DMS 273 (cell line): ENCODE results near the gene WRAP73.

Experiments
- DNase-seq: peaks from one replicate; lab custom pipeline; 2025; ENCODE audit not compliant: unreplicated experiment; lab: John Stamatoyannopoulos, UW

The WRAP73 gene

DNA sequence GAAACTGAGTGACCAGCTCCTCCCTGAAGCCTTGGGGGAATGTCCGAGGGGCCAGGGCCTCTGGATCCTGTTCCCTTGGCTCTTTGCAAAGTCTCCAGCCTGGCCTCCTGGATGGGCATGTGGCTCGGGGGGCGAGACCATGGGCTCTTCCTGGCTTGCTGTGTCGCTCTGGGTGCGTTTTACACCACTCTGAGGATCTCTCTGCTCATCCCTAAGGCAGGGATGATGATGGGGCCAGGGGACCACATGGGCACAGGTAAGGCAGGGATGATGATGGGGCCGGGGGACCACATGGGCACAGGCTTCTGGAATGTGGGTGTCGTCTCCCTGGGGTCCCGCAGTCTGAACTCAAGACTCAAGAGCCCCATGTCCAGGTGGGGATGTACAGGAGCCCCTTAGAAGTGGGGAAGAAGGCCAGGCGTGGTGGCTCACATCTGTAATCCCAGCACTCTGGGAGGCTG is 20.1 kb upstream of the WRAP73 start:
- DNase-seq = no peak

DNA sequence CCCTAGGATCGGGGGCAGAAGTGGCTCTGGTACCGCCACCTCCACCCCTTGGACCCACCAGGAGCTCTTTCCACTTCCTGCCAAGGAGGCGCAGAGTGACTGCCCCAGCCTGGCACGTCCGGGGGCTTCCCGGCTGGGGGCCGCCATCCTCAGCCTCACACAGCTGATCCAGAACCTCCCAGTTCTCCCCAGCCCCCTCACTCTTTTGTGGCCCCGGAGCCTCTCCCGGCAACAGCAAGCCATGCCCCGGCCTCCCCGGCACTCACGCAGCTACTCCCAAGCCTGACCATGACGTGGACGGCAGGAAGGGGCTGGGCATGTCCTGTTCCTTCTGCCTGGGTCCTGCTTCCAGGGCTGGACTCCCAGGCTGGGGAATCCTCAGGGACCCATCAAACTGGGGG is 19.5 kb upstream of the WRAP73 start:
- DNase-seq = no peak

DNA sequence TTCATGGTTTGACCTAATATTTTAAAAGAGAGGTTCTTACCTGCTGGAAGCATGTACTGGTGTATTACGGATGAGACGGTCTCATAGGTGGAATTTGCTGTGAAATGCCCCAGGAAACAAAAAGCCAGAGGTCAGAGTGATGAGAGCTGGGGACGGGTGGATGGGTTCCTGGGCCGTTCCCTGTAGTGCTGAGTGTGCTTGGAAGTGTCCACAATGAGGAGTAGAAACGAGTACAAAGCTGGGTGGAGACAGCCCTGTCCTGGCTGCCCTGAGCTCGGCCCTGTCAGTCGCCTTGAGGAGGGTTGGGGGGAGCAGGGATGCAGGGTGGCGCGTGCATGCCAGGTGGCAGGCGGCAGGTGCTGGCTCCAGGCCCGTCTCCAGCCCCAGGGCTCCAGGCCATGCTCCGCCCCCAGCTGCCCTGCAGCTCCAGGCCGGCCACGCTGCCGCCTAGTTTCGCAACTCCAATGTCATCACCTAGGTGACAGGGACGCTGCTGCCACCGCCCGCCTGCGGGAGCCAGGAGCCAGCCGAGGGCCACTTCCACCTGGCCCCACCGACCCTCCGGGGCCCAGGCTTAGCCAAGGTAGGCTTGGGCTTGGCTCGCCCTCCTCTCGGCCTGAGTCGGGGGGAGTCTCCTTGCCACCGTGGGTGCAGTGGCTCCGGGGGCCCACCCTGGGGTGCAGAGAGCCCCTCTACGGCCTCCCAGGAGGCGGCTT is 18.8 kb upstream of the WRAP73 start:
- DNase-seq = peak; percentile 92

DNA sequence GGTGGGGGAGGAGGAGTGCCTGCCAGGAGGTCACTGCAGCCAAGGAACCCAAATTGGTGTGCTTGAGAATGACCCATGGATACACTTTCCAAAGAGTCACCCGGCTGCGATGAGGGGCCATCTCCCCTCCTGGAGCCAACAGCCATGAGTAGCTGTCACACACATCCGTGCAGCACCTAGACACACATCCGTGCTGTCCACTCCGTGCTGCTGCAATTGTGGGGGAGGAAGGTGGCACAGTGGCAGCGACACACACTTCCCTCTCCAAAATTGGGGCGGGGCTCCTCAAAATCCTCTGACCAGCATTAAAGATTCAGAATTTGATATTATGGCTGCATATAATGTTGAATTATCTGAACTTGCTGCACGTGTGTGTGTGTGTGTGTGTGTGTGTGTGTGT is 18.2 kb upstream of the WRAP73 start:
- no peak for DNase-seq

DNA sequence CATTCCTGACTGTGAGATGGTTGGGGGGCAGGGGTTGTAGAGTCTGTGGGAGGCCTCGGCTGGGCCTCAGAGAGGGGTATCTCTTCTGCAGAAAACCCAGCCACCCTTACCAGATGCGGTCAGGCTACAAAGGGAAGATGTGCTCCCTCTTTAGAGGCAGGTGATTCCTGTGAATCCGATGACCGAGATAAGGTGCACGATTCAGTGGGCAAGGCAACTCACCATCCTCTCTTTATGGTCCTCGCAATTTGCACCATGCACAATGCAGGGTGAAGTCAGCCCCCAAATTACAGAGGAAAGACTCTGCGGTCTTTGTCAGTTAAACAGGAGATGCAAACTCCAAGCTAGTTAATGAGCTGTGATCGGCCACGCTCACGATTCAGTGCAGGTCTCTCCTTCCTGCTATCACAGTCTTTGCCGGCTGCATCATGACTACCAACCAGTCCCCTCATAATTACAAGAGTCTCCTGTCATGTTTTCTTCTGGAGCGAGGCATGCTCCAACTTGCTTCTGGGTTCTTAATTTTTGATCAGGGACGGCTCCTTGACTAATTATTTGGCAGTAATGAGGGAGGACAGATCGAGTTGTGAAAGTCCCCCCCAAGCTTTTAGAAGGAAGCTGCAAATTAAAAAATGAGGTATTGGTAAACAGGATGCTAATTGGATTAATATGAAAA is 14.9 kb upstream of the WRAP73 start:
- DNase-seq = no peak

DNA sequence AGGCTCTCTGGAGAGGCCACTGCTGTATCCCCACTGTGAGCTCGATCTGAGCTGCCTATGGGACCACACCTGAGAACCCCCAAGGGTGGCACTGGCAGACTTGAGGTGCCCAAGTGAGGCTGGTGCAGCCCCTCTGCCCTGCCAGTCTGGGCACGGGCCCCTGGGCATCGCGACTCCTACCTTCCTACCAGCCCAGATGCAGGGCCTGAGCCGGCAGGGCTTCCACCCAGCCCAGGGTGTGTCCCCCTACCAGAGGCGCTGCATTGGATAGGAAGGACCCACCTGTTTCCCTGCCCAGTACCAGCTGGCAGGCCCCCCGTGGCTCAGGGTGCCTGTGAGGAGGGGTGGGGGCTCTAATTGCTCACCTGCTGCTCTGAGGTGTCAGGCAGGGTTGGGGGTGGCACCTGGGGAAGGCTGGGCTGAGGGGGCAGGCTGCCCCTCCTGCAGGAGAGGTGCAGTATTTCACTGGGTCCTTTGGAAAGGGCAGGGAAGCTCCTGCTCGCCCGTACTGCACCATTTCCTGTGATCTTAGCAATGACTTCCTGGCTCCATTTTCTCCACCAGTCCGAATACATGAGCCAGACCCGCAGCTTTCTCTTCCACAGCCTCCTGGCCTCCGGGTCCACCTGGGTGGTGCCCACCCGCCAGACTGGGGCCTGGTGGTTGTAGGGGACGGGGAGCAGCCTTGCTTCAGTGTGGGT is 14.2 kb upstream of the WRAP73 start:
- DNase-seq = no peak

DNA sequence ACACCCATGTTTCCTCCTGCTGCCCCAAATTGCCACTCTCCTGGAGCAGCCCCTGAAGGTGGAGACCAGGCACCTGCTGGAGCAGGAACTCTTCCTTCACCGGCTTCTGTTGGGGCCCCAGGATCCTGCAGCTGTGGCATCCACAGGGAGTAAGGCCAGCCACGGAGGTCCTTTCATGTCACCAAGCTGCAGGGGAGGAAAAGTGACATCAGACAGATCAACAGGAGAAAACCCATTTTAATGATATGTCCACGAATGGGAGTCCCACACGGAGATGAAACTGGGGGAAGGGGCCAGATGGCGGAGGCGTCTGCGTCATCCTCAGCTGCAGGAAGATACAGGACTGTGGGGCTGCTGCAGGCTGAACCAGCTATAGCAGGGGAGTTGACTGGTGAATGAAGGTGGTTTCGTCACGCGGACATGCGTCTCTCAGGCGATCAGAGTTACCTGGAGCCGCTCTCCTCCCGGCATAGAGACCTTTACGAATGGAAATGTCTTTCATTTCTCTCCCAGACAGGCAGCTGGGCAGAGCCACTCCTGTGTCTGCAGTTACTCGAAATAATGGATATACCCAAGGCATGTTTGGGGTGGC is 12.3 kb upstream of the WRAP73 start:
- no peak for DNase-seq

DNA sequence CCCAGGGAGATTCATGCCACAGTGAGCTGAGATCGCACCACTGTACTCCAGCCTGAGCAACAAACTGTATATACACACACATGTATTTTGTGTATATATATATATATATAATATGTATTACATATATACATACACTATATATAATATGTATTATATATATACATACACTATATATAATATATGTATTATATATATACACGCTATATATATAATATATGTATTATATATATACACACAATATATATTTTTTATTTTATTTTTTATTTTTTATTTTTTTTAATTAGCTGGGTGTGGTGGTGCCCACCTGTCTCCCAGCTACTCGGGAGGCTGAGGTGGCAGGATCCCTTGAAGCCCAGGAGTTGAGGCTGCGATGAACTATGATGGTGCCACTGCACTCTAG is 11.7 kb upstream of the WRAP73 start:
- no peak for DNase-seq

DNA sequence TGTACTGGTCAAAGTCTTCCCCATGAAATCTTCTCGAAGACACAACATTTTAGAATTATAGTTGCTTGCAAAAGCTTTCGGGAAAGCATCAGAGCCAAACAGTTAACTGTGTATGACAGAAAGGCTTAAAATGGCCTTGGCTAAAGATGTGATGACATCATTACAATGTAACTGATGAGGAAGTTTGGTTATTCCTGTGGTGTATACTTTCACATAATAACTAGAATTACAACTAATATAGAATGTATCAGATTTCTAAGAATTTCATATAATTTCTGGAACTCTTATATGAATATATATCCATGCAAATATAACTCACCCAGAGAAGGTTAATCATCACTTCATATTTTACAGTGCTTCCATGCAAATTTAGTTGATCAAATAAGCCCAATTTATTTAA is 10.8 kb upstream of the WRAP73 start:
- no peak for DNase-seq

DNA sequence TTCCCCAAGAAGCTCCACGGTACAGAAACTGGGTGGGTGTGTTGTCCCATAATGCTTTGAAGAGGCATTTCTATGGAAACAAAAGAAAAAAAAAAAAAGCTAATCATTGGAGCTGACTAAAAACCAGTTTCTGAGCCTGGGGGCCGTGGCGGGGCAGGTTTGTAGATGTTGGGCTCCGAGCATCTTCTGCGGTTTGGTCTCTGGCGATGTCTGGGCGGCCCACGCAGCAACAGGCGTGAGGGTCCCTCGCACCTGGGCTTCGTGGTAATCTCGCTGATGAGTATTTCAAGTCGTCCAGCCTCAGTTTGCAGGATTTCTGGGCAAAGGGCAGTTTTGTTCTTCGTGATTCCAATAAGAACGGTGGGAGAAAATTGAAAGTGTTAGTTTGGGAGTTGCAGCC is 9.2 kb upstream of the WRAP73 start:
- no peak for DNase-seq

DNA sequence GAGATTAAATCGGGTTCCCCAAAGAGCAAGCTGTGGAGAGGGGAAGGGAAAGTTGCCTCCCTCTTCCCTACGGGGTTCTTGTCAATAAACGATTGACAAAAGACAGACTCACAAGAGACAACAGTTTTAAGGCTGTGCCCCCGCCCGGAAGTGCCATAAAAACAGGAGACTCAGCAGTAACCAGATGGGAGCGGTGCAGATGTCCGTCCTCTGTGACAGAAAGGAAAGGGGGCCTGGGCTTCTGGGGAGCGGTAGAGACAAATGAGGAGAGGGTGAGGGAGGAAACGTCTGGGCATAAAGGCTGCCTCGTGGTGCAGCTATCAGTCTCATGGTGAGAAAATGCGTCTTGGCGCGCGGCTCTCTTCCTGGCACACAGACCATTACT is 8.3 kb upstream of the WRAP73 start:
- DNase-seq = no peak

DNA sequence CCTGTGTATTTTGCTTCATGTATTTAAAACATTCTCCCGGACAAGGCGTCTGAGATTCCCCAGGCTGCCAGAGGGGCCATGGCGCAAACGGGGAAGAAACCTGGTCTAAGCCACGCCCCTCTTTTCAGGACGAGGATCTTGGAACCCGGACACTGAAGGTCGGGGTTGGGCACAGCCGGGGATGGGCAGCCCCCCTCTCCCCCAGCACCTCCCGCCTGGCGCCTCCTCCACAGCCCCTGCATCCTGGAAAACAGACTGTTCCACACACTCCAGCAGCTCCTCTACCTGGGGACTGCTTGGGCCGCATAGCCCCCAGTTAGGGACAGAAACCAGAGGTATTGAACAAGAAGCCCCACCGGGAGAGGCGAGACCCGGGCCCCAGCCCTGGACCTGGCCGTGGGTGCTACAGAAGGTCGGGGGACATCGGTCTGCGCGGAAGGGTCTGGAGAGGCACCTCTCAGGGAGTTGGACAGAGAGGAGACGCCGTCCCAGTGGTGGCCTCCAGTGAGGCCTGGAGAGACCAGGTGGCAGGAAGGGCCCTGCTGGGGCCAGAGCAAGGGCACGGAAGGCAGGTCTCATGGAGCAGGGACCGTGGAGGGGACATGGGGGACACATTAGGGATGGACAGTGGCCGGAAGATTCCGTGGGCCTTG is 7.8 kb upstream of the WRAP73 start:
- no peak for DNase-seq

DNA sequence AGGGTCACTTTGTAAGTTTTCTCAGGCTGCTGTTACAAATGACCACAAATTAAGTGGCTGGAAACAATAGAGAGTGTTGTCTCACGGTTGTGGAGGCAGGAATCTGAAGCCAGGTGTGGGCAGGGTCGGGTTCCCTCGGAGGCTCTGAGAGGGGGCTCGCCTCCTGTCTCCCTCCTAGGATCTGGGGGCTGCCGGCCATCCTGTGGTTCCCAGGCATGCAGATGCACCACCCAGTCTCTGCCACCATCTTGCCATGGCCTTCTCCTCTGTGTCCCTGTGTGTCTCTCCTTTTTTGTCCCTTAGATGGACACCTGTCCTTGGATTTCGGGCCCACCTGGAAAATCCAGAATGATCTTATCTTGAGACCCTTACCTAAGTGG is 7.2 kb upstream of the WRAP73 start:
- no peak for DNase-seq

DNA sequence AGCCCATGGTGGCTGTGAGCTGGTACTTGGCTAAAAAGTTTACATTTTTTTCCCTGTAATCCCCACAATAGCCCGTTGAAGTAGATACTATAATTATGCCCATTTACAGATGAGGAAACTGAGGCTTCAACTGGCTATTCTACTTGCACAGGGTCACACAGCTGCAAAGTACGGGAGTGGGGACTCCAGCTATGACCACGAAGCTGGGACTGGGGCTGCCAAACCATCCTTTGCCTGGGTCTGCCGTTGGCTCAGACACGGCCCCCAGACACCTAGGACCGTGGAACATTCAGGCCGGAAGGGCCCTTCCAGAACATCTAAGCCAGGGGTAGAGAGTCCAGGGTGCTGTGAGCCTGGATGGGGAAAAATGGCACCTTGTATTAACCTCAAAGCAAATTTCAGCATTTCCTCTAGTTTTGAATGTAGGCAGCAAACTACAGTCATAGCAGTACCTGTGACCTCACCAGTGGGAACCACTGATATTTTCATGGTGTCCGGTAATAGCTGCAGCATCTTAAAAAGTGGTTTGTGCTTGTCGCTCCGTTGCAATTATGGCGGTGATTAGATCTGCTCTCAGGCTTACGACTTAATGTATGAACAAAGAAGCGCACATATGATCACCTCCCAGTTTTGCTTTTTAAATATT is 6.7 kb upstream of the WRAP73 start:
- DNase-seq = no peak

DNA sequence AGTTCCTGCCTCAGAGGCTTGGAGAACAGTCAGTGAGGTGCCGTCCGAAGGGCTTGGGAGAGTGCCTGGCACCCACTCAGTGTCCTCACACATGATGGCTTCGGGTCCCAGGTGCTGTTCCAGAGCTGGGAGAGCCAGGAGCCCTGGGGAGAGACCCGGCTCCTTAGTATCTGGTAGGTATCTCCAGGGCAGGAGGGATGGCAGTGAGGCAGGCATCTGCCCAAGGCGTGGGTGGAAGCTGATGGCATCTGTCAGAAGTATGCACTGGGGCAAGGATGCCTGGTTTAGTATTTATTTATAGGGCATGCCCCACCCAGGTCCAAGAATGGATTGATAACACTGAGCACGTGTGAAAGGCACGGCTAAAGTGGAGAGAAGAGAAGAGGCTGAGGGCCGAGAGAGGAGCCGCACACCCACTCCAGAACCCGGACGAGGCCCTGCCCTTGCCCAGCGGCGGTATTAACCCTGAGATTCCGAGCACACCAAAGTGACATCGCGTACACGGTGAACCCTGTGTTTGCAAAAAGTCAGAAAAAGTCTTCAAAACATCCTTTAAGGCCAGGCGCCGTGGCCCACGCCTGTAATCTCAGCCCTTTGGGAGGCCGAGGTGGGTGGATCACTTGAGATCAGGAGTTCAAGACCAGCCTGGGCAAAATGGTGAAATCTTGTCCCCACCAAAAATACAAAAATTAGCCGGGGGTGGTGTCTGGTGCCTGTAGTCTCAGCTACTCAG is 4.8 kb upstream of the WRAP73 start:
- peak; percentile 44 for DNase-seq

DNA sequence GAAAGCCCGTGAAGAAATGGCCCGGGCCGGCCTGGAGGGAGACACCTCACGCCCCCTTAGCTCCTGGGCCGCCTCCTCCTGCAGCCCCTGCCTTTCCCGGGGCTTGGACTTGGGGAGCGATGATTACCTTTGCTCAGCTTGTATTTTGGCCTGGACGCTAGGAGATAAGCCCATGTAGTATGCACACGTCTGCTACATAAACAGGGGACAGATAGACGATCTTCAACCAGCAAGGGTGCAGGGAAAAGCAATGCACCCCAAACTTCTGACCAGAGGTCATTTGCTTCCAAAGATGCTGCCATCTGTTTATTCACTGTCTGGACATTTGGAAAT is 3.3 kb upstream of the WRAP73 start:
- DNase-seq = peak; percentile 66

DNA sequence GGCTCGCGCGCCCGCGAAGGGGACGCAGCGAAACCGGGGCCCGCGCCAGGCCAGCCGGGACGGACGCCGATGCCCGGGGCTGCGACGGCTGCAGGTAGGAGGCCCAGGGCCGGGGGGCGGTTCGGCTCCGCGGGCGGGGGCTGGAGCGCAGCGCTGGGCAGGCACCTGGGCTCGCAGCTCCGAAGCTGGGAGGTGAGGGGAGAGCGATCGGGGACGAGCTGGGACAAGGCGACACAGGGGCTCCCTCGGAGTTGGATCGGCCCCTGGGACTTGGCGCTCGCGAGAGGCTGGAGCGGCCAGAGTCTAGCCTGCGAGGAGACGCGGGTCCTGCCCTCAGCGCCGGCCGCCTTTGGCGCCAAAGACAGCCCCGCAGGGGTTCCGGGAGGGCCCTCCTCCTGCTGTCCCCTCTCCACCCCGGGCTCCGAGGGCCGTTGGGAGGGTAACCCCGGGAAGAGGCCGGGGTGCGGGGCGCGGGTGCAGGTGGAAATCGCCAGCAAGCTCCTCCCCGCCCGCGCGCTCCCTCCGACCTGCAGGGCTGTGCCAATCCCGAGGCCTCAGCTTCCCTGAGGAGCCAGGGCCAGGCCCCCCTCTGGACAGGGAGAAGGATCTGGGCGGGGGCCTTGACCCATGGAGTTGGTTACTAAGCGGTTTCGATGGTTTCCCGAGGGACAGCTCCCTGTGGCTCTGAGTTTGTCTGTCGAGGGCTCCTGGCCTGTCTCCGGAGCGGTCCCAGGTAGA is 2.8 kb upstream of the WRAP73 start:
- peak; percentile 69 for DNase-seq

DNA sequence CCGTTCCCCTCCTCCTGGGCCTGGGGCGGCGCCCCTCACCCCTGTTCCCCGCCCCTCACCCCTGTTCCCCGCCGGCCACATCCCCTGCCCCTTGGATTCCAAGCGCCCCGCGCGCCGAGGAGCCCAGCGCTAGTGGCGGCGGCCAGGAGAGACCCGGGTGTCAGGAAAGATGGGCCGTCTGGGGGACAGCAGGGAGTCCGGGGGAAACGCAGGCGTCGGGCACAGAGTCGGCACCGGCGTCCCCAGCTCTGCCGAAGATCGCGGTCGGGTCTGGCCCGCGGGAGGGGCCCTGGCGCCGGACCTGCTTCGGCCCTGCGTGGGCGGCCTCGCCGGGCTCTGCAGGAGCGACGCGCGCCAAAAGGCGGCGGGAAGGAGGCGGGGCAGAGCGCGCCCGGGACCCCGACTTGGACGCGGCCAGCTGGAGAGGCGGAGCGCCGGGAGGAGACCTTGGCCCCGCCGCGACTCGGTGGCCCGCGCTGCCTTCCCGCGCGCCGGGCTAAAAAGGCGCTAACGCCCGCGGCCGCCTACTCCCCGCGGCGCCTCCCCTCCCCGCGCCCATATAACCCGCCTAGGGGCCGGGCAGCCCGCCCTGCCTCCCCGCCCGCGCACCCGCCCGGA is 2.1 kb upstream of the WRAP73 start, which contains the start of gene TP73:
TSS of gene TP73 (plus strand) at position 587 of the 618 bp plus-strand sequence. CDS start 29,850 bp downstream, outside the sequence.
- DNase-seq = peak; percentile 89
